HG02678 (cell line): ENCODE data around the gene HORMAD2.
"Not testable (repeated sequence)": the region's sequence is repeated elsewhere in the genome, so short reads cannot be mapped to it uniquely, and the experiment has no call there.

Experiments
- ATAC-seq: cut with Tn5 transposase; IDR thresholded peaks from one replicate; pipeline ENCODE4 v1.9.1; 2021; ENCODE audit warnings: mild to moderate bottlenecking, moderate library complexity; ENCODE audit not compliant: unreplicated experiment

HORMAD2 gene

DNA sequence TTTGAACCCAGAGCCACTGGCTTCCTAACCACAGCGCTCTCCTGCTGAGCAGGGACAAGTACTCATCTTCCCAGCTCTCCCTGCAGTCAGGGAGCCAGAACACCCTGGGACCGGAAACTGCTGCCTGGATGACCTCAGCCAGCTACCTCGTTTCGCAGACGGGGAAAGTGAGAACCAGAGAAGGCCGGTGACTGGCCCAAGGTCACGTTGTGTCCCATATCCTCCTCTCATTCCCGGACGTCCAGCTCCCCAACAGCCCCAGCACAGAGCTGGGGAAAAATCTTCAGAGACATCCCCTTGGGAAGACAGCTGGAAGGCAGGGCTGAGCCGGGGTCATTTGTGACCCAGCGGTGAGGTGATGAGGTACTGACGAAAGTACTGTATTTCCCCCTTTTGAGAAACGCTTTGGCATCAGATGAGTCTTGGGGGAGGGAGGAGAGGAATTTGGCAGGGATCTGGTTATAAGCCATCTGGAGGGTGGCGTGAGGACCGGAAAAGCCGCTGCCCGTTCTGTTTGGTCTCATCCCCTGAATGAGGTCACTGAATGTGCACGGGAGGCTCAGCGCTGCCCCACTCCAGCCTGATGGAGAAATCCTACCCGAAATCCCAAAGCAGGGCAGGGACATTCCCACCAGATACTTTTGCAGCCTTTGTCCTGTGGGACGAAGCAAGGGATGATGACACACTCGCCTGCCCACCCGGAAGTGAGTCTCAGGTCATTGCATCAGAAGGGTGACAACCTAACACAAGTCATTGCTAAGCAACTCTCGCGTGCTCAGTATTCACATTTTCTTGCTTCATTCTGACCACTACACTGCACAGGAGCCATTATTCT, 125.2 kb downstream of the HORMAD2 start:
- ATAC-seq, result no peak

DNA sequence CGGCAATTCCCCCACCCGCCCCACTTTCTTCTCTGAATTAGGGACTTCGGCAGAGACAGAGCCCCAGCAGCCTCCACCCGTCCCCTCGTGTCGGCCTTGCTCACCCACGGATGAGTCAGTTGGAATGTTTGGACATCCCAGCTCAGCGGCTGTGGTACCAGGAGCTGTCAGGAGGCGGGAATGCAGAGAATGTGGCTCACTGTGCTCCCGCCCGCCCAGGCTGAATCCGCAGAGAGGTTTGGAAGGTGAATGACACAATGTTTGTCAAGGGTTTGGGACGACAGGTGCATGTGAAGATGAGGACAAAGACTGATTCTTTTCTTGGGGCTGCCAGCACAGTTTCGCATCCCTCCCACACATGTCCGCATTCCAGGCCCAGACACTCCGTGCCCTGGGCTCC, 126.7 kb downstream of the HORMAD2 start:
- ATAC-seq, result no peak

DNA sequence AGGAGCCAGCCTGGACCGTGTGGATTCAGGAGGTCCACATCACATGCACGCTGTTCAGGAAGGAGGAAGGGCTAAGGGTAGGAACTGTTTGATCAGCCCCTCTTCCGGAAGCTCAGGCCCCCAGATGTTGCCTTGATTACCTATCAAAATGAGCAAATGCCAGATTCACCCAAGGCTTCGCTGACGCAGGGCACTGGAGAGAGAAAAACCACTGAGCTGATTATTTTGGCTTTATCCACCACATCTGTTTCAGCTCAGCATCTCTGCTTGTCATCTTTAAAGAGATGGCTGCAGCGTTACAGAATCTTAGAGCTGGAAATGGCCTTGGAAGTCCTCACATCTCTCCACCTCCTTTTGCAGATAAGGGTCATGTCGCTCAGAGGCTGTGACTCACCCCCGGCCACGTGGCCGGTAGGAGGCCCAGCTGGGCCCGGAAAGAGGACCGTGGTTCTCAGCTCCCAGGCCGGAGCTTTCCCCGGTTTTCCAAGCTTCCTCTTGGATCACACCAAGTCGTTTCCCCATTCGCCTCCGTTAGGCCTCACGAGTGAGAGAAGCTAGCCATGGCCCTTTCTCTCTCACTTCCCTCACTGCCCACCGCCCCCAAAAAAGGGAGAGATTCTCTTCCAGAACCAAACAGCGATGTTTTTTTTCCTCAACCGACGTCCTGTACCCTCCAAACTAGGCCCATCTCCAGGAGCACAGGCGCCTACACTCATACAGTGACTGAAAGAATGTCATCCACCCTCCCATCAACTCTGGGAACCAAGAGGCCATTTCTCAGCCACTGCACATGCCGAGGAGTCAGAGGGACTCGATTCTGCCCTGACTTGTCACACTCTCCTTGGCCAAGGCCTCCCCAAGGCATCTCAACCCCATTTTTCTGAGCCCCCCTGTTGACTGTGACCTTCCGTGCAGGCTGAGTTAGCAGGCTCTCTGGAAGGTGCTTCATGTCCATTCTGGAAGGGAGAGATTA, 128.7 kb downstream of the HORMAD2 start:
- ATAC-seq, result no peak

DNA sequence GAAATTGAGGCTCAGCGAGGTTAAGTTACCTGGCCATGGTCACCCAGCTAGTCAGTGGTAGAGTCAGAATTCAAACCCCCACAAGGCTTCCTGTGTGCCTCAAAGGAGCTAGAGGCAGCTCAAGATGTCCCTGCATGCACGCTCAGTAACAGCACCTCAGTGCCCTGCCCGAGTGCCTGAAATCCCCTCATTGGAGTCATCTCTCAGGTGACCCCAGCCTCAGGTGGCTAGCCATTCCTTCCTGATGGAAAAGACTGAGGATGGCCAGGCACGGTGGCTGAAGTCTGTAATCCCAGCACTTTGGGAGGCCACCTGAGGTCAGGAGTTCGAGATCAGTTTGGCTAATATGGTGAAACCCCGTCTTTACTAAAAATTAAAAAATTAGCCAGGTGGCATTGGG, 129.4 kb downstream of the HORMAD2 start:
- no peak for ATAC-seq

DNA sequence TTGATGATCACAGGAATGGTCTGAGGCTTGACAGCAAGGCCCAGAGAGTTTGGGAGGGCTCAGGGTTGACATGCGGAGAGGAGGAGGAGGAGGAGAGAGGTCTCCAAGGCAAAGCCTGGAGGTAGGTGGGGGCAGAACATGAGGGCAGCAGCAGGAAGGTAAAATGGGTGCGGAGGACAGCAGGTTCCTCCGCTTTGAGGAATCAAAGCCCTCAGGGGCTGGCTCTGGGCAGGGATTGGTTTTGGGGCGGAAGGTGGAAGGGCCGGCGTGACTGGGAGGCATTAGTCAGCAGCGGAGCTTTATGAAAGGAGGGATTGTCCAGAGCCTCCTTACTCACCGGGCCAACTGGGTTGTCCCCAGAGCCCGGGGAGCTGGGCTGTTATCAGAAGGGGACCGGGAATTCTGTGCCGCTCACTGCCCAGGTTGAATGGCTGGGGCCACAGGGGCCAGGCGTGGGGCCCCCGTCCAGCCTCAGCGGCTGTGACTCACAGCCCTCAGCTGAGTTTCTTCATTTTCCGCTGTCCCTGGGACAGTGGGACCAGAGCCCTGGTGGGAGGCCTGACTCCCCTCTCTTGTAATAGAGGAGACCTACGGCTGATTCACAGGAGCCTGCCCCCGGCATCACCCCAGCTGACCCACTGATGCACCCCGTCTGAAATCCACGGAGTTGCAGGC, 130.1 kb downstream of the HORMAD2 start:
- no peak for ATAC-seq

DNA sequence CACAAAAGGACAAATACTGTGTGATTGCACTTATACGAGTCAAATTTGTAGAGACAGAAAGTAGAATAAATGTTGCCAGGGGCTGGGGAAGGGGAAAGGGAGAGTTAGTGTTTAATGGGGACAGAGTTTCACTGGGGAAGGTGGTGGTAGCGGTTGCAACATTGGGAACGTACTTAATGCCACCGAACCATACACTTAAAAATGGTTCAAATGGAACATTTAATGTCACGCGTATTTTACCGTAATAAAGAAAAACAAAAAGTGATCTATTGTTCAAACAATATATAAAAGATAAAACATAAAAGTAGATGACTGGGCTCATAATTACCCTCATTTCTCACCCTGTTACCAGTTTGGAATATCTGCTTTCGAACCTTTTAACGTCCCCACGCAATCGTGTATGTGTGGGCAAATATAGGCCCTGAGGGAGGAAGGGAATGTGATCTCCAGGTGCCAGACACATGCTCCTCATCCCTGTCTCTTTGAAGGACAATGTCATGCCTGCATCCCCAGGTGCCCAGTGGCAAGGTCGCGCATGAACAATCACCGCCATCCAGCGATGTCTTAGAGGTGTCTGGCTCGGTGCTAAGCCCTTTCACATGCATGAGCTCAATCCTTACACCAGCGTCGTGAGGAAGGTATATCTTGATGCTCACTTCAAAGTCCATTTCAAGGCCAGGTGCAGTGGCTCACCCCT, 131.0 kb downstream of the HORMAD2 start:
- ATAC-seq, result no peak

DNA sequence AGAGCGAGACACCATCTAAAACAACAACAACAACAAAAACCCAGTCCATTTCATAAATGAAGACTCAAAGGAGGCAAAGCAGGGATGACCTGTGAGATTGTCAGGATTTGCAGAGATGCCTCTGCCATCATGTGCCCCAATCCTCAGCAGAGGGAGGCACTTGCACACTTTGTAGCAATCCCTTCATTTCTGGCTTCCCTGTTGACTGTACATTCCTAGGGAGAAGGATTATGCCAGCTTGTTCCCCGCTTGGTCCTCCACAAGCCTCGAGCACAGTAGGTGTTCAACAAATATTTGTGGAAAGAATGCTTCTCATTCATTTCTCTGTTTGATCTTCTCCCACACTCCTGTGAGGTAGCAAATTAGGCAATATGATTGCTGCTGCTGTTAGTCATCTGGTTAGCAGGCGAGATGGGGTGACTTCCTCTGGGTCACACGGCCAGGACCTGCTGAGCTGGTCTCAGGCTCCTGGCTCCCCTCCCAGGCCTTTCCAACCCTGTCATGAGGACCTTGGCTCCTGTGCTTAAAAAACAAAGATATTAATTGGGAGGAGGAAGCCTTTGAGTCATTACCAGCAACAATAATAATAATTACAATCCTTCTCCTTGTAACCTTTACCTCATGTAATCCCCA, 132.2 kb downstream of the HORMAD2 start:
- ATAC-seq, result no peak

DNA sequence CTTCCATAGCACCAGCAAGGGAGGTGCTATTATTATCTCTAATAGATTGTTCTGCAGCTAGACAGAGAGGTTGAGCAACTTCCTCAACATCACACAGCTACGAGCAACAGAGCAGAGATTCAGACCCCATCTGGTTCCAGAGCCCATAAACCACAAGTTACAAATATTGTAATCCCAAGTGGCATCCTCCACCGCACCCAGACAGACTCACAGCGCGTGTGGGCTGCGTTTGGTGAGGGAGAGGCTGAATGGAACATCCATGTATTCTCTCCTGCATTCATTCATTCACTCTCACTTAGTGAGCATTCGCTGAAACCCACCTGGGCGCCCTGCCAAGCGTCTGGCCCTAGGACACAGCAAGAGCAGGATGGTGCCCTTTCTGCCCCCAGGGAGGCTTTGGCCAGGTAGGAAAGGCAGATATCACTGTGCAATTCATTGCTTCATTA, 132.8 kb downstream of the HORMAD2 start:
- ATAC-seq, result no peak

DNA sequence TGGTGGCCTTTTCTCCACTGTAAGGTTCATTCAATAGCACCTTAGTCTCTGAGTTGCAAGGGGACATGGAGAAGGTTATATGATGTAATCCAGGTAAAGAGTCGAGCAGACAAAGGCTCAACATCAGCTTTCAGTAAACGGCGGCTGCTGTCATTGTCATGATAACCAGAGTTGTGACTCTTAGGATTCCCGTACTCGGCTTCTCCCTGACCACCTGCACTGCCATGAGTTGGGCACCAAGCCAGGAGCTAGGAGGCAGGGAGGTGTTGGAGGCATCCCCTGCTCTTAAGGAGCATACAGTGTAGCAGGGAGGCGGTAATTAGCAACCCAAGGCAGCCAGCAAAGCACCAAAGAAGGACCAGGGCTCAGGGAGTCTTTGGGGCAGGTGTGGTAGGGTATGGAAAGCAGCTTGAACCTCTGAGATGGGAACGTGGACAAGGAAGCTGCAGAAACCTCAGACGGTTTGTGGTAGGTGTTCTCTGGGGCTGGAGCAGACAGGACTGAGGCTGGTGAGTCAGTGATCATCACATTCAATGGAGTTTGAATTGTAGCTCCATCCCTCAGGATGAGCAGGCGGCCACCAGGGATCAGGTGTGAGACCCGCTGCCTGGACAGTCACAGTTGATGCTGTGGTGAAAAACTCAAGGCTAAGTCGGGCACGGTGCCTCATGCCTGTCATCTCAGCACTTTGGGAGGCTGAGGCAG, 134.6 kb downstream of the HORMAD2 start:
- ATAC-seq, result no peak

DNA sequence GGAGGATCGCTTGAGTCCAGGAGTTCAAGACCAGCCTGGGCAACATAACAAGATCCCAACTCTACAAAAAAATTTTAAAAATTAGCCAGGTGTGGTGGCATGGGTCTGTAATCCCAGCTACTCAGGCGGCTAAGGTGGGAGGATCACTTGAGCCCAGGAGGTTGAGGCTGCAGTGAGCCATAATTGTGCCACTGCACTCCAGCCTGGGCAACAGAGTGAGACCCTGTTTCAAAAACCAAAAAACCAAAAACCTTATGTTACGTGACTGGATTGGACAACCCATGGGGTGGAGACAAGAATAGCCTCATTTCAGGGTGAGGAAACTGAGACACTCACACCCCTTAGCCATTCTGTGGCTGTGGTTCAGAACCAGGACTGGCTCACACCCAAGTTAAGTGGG, 136.0 kb downstream of the HORMAD2 start:
- not testable (repeated sequence) for ATAC-seq

DNA sequence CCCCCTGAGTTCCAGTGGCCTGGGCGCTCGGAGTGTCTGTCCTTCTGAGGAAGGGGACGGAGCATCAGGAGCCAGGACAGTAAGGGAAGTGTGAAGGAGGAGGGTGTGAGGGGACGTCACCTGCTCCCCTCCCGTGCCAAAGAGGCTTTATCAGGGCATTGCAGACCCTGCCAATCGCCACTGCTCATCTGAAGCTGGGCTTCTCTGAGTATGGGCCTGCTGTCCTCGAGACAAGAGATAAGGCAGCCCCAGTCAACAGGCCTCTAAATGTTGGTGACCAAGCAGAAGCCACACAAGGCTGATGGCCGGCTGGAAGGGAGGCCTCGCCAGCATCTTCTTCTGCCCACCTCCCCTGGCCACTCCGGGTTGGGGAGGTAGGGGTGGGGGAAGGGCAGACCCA, 136.4 kb downstream of the HORMAD2 start:
- ATAC-seq, result no peak

DNA sequence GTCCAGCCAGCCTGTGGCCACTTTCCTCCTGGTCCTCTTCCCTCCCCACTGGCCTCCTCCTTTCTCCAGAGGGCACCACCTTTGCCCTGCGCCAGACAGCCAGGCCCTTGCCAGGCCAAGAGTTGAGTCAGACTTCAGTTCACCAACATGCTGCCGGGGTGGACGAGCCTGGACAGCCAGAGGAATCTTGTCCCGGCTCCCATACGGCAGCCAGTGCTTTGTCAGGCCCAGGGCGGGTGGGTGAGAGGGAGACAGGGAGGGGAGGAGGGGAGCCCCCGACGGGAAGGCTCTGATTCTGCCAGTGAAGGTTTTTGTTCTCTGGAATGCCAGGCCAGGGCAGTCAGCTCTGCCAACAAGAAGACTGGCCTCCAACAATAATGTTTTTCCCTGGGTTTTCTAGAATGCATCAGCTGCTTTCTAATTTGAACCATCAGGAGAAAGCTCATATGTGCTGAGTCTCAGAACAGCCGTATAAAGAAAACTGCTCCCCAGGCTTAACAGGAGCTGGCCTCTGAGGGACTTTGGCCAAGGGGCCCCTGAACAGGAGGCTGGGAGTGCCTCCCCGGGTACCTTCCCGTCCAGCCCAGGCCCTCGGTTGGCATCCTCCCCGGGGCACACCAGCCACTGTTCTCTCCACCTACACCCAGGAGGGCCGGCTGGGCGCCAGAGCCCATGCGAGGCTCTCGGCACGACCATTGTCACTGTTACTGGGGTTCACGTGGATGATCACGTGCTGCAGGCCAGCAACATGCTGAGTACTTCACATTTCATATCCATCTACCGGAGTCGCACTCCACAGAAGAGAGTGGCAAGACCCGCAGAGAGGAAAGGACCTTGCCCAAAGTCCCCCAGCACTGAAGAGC, 137.7 kb downstream of the HORMAD2 start:
- no peak for ATAC-seq

DNA sequence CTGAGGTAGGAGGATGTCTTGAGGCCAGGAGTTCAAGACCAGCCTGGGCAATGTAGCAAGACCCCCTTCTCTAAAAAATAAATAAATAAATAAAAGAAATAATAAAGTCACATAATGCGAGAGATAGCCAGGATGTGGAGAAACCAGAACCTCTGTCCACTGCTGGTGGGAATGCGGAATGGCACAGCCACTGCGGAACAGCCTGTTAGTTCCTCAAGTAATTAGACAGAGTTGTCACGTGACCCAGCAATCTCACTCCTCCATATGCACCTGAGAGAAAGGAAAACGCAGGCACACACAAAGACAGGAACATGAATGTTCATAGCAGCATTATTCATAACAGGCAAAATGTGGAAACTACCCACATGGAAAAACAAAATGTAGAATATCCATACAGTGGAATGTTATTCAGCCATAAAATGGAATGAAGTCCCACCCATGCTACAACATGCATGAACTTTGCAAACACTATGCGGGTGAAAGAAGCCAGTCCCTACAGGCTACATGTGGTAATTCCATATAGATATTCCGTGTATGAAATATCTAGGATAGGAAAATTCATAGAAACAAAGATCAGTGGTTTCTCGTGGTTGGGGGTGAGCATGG, 138.9 kb downstream of the HORMAD2 start:
- no peak for ATAC-seq

DNA sequence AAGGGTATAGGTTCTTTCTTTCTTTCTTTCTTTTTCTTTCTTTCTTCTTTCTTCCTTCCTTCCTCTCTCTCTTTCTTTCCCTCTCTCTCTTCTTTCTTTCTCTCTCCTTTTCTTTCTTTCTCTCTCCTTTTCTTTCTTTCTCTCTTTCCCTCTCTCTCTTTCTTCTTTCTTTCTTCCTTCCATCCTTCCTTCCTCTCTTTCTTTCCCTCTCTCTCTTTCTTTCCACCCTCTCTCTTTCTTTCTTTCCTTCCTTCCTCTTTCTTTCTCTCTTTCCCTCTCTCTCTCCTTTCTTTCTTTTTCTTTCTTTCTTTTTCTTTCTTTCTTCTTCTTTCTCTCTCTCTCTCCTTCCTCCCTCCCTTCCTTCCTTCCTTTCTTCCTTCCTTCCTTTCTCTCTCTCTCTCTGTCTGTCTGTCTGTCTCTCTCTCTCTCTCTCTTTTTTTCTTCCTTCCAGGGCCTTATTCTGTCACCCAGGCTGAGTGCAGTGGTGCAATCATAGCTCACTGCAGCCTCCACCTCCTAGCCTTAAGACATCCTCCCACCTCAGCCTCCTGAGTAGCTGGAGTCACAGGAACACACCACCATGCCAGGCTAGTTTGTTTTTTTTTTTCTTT, 139.5 kb downstream of the HORMAD2 start:
- no peak for ATAC-seq

DNA sequence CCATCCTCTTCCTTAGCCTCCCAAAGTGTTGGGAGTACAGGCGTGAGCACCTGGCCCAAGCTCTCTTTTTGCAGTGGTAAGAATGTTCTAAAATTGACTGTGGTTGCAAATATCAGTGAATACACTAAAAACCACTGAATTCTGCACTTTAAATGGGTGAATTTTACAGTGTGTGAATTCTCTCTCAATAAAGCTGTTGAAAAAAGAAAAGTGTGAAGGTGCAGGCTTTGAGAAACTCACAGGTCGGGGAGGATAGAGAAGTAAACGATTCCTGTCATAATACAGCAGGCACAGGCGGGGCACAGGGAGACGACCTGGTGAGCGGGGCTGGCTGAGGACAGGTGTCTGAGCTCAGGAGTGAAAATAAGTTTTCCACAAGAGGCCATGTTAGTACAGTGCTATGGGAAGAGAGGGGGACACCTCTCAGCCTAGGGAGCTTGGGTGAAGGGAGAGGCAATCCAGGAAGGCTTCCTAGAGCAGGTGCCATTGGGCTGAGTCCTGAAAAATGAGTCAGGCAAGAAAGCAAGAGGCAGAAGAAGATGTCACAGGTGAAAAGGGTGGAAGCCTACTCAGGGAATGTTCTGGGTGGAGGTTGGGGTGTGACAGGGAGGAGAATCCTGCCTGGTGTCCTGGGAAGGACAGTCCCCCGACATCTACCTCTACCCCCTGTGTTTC, 140.2 kb downstream of the HORMAD2 start:
- no peak for ATAC-seq

DNA sequence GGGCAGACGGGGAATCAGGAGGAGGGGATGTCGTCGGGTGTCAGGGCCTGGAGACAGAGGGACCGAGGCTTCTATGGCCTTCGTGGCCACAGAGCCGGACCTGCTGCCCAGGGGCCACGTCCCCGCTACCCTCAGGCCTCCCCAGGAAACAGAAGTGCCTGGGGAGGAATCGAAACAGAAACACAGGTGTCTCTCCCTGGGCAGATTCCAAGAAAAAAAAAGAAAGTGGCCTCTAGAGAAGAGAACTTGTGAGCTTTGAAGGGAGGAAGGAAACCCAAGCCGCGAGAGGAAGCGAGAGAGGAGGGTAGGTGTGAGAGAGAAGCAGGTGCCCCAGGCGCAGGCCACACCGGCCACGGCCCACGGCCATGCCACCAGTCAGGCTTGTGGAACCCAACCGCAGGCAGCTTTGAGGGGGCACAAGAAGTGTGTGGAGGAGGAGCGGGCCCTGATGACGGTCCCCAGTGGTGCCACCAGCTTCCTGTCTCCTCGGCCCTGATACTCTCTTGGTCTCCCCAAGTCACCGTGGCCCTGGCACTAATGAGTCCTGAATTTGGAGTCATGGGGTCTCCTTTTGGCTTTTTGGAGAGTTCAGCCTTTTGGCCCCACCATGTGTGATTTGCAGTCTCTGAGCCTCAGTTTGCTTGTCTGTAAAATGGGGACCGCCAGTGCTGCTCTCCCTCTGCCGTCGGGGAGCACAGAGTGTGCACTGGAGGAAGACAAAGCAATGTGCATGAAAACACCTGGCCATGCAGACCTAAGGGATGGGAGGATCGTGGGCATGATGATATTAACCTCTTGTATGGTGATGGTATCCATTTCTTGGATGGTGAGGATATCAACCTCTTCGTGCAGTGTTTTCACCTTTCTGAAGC, 141.1 kb downstream of the HORMAD2 start:
- no peak for ATAC-seq
